ENCODE results near the gene VPS9D1. TPM values are rescaled to one million over a fixed set of nuclear protein-coding genes. Genes with fewer than 3 reads are reported as not detected.
A peak's percentile ranks its signal among the peaks of the same experiment; 100 is the strongest.

The VPS9D1 gene
- total and polyA plus RNA-seq, 2 experiments from 2014 or later: 2.1 to 2.2 TPM

GRCh38 chr16:89720813-89721545 is at the start of gene VPS9D1, which contains the start of gene ZNF276 (continued):
- TF ChIP-seq ETS1 (IDR thresholded peaks at IDR 0.05): 0 out of 2 replicates have a peak, but pooled peaks have one; percentile 16

GRCh38 chr16:89770367-89770766 is 49.7 kb upstream of the VPS9D1 start:
- DNase-seq (ENCODE audit: low spot score) (no peak), ATAC-seq (no peak)
- no peaks in the 10 kb centered on the region for H3K79me2 ChIP-seq (replicated peaks; ENCODE audit: insufficient read depth)
- H3K27ac ChIP-seq (ENCODE audit: low read depth): no peak overlapping the region
- Mint-ChIP-seq H3K27ac (no peak overlapping the region), H3K27me3 (ENCODE audit: insufficient read depth, low read depth, poor library complexity) (peaks cover 8% of the 10 kb centered on the region), H3K4me3 (no peak overlapping the region), H3K4me1 (no peaks in the 10 kb centered on the region), H3K9me3 (no peaks in the 10 kb centered on the region), H3K36me3 (ENCODE audit: low read depth) (peaks cover 88% of the 10 kb centered on the region)
- H3K36me3 ChIP-seq (ENCODE audit: insufficient read depth): peaks cover 35% of the 10 kb centered on the region
- H3K4me2 ChIP-seq: no peak overlapping the region
- peaks cover 7% of the 10 kb centered on the region; the same call in 1 of the 2 replicates for H4K20me1 ChIP-seq (replicated peaks; ENCODE audit: insufficient read depth)
- H3K4me3 ChIP-seq: no peak overlapping the region
- no peak overlapping the region for H2AFZ ChIP-seq
- no peaks in the 10 kb centered on the region for H3K27me3 ChIP-seq (ENCODE audit: insufficient read depth)
- no peaks in the 10 kb centered on the region for H3K9me2 ChIP-seq (ENCODE audit: insufficient read depth)
- 0 out of 2 replicates have a peak, but pooled peaks cover 4% of the 10 kb centered on the region for H3F3A ChIP-seq (replicated peaks; ENCODE audit: low read depth)
- H3K4me1 ChIP-seq (ENCODE audit: insufficient read depth): no peaks in the 10 kb centered on the region
- TF ChIP-seq REST (IDR thresholded peaks at IDR 0.05; ENCODE audit: unreplicated experiment): no peak
- no peak for TF ChIP-seq CTCF (conservative IDR thresholded peaks at IDR 0.05; ENCODE audit: low read depth in 2 of 2)
- TF ChIP-seq ZNF462 (CRISPR knock-in tag; IDR thresholded peaks at IDR 0.05): no peak
- no peak for TF ChIP-seq NANOG (IDR thresholded peaks at IDR 0.05; ENCODE audit: borderline replicate concordance)
- no peak for TF ChIP-seq EZH2phosphoT487 (IDR thresholded peaks at IDR 0.05; ENCODE audit: unreplicated experiment)
- TF ChIP-seq POLR2AphosphoS5 (IDR thresholded peaks at IDR 0.05; ENCODE audit: low read depth): no peak
- no peak for TF ChIP-seq CREB1 (CRISPR knock-in tag; IDR thresholded peaks at IDR 0.05; ENCODE audit: low read depth)
- no peak for TF ChIP-seq EZH2 (IDR thresholded peaks at IDR 0.05; ENCODE audit: low read depth, unreplicated experiment)
- no peak for TF ChIP-seq JUNB (IDR thresholded peaks at IDR 0.05; ENCODE audit: unreplicated experiment)
- TF ChIP-seq ZNF114 (CRISPR knock-in tag; IDR thresholded peaks at IDR 0.05): no peak

All from GM23338 (cell line).